Thyroid gland (tissue), 4 donors: ENCODE measurements around the gene AKNAD1.

Source experiments
- POLR2A ChIP-seq, 2 donors: fragments of 450-650 bp; IDR thresholded peaks; one replicate each; pipeline ENCODE4 v1.6.1; 2017; ENCODE audit warnings: antibody characterized with exemption in 2 of 2, mild to moderate bottlenecking in 2 of 2, moderate library complexity in 1 of 2
- TF ChIP-seq, protein P1 (sequence below), 6 experiments: fragments of 200-600 bp in 3 of 6; fragments of 450-650 bp in 3 of 6; sonication (generic) in 3 of 6; IDR thresholded peaks; one replicate each; pipeline ENCODE4 v1.5.1; 2016 to 2019; ENCODE audit warnings: antibody characterized with exemption in 6 of 6, mild to moderate bottlenecking in 2 of 6, inconsistent platforms in 1 of 6, moderate library complexity in 1 of 6

GRCh38 chr1:108791790-108792189 is 65.1 kb downstream of the AKNAD1 start:
- TF ChIP-seq, protein P1, sequence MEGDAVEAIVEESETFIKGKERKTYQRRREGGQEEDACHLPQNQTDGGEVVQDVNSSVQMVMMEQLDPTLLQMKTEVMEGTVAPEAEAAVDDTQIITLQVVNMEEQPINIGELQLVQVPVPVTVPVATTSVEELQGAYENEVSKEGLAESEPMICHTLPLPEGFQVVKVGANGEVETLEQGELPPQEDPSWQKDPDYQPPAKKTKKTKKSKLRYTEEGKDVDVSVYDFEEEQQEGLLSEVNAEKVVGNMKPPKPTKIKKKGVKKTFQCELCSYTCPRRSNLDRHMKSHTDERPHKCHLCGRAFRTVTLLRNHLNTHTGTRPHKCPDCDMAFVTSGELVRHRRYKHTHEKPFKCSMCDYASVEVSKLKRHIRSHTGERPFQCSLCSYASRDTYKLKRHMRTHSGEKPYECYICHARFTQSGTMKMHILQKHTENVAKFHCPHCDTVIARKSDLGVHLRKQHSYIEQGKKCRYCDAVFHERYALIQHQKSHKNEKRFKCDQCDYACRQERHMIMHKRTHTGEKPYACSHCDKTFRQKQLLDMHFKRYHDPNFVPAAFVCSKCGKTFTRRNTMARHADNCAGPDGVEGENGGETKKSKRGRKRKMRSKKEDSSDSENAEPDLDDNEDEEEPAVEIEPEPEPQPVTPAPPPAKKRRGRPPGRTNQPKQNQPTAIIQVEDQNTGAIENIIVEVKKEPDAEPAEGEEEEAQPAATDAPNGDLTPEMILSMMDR (IDR thresholded peaks at IDR 0.05) = no peak
- no peak for TF ChIP-seq POLR2A (IDR thresholded peaks at IDR 0.05)
